Renal cortex interstitium (tissue), 11 donors: ENCODE data around the gene NAGA. TPM values are rescaled to one million over a fixed set of nuclear protein-coding genes. Genes with fewer than 3 reads are reported as not detected.
"Not testable (repeated sequence)": the region's sequence is repeated elsewhere in the genome, so short reads cannot be mapped to it uniquely, and the experiment has no call there.

ENCODE experiments used
- DNase-seq, 11 donors: peaks; one replicate each; pipeline ENCODE4 v3.0.0-alpha.2; 2013; ENCODE audit warnings: low read depth in 9 of 11, low spot score in 4 of 11; ENCODE audit errors: extremely low read depth in 1 of 11
- polyA plus RNA-seq, 3 donors: library from polyadenylated mRNA; unstranded; fragments of 120-200 nt; gene quantifications; one replicate each; pipeline ENCODE4 v1.2.1, GENCODE V29; 2013; ENCODE audit not compliant: insufficient read length in 3 of 3

Gene NAGA
- polyA plus RNA-seq, 3 donors, result 20.6 to 28.3 (median 26.3) TPM

DNA sequence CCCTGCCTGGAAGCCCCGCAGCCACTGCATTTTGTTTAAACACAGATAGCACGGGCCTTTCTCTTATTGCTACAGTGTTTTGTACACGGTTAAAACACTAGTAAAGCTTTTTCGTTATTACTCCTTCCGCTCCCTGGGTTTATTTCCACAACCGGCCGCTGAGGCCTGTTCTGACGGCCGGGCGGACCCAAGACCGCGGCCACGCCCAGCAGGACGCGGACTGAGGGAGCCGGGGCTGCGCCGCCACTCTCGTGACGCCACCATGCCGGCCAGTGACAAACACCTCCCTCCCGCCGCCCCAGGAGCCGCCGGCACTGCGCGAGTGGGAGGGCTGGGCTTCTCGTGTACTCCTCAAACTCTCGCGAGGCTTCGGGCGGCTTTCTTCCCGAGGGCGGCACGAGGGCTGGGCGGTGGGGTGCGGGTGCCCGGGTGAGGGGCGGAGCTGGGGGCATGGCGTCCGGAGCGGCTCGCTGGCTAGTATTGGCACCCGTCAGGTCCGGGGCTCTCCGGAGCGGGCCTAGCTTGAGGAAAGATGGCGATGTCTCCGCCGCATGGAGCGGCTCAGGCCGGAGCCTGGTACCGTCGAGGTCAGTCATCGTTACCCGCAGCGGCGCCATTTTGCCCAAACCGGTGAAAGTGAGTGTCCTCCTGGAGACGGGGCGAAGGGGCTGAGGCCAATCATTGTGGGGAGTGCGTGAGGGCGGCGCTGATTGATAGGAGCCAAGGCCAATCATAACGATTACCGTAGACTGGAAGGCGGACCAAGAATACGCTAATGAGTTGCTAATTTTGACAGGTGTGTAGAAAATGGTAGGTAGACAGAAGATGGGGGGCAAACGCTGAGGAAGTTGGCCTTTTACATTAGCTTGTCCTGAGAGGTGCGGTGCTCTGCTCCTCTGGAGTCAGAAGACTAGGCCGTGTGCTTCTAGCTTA lies 9.0 kb upstream of the NAGA start, which contains the start of gene SMDT1:
Gene SMDT1, plus strand, starts transcription at position 382 of the 933 bp plus-strand sequence. Its CDS starts 69 bp downstream, at position 451.
- peak; percentile 94 to 98 (median 98) for DNase-seq

DNA sequence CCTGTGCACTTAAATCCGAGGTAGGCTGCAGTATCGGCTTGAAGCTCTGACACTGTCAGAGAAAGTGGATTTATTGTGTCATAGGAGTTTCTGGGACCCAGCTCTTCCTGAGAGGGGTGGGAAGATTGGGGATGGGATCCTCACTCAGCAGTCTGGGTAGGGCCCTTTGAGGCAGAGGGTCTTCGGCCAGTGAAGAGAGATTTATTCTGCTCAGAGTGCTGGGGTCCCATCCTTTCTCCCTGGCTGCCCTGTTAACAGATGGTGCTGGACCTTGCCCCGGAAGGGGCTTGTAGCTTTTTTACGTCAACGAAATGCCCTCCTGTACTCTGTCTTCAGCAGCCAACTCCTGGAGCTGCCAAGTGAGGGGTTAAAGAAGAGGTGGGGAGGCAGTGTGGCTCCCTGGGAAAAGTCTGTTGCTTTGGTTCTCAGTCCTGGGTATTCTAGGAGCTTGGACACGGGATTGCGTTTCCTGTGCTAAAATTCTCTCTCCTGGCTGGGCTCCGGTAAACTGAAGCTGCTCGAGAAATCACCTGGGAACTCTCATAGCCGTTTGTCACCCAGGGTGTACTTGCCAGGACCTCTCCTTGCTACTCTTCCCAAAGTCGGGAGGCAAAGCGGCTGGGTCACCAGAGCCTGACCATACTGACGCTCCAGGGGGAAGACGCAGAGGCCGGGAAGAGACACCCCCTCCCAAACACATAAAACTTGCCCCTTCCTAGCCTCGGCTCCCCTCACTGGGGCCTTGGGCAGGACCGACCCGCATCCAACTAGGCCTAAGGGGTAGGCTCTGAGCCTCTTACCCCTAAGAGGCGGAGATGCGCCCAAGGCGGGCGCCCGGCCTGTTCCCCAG lies 8.1 kb upstream of the NAGA start:
- peak in 4 of 11 donors; percentile 21 to 30 (median 24) for DNase-seq

DNA sequence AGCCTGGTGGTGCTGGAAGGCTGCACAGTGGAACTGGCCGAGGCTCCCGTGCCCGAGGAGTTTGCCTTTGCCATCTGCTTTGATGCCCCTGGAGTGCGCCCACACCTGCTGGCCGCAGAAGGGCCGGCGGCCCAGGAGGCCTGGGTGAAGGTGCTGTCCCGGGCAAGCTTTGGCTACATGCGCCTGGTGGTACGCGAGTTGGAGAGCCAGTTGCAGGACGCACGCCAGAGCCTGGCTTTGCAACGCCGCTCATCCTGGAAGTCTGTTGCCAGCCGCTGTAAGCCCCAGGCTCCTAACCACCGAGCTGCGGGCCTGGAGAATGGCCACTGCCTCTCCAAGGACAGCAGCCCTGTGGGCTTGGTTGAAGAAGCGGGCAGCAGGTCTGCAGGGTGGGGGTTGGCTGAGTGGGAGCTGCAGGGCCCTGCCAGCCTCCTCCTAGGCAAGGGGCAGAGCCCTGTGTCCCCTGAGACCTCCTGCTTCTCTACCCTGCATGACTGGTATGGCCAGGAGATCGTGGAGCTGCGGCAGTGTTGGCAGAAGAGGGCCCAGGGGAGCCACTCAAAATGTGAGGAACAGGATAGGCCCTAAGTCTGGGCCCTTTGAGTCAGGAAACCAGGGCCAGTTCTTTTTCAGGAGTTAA lies 7.0 kb upstream of the NAGA start:
- no peak for DNase-seq

DNA sequence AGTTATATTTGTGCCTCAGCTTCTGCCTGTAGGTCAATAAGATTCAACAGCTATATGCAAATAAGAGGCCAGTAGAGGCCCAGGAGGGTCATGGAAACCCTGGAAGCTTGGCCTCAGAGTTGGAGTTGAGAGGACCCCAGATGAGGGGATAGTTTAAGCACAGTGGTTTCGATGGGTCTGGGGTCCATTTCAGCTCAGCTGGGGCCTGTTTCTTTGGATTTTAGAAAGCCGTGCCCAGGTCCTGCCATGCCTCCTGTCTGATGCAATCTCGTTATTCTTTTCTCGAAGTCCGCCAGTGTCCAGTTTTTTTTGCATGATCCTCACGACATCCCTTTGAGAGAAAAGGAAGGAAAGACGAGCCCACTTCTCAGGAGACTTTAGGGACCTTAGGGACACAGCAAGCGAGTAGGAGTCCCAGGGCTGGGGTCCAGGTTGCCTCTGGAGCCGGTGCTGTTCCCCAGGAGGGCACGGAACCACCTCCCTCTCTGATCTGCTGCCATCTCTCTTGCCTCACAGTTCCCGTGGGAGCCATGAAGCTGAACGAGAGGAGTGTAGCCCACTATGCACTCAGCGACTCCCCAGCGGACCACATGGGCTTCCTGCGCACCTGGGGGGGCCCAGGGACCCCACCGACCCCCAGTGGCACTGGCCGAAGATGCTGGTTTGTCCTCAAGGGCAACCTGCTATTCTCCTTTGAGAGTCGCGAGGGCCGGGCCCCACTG lies 6.3 kb upstream of the NAGA start:
- DNase-seq, result no peak

DNA sequence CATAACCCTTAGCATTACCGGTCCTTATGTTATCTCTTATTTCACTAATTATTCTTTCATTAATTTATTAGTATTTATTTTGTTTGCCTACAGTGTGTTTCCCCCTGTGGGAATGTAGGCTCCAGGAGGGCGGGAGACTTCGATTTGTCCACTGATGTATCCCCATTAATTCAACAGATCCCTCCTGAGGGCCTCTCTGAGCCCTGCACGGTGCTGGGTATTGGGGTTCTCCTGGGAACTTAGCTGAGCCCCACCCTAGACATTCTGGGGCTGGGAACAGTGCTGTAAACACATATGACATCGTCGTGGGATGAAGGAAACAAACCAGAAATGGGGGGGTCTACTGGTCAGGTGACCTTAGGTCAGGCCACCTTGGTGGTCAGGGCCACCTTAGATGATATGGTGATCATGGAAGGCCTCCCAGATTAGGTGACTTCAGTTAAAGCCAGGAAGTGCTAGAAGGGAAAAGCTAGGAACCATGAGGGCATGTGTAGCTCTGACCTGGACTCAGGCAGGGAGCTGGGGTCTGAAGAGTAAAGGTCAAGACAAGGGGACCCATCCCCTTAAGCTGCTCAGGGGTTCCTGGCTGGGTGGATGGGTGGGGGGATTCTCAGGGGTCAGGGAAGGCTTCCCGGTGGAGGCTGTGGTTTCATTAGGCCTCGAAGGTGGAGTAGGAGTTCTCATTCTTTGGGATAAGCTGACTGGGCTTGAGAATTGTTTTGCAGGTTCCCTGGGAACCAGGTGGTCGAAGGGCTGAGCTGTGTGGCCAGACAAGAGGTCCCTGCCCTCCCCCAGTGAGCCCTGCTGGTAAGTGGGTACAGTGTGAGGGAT lies 4.4 kb upstream of the NAGA start:
- DNase-seq, result no peak

DNA sequence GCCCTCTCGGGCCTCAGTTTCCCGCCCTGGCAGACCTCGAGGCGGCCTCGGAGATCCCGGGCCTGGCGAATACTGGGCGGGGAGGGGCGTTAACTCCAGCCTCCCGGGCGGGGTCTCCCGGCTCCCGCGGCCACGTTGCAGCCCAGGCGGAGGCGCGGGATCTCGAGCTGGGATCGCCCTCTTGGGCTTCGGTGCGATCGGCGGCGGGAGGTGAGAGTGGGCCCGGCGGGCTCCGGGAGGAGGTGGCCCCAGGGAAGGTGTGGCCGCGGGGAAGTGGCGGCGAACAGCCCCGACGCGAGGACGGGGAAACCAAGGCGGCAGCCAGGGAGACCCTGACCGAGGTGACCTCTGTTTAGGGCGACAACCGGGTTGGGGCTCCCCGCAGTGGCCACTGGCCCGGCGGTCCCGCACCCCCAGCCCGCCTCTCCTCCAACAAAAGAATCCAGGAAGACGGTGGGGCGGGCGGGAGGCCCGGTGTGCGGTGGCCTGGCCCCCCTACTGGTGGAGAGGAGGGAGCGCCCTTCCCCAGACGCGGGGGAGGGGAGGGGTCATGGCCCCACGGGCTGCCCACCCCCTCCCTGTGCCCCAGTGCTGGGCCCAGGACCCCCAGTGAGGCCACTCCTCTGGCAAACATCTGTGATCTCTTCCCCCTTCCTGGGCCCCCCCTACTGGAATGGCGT lies 3.7 kb upstream of the NAGA start, which contains the start of gene PHETA2:
Gene PHETA2, plus strand, starts transcription at position 117 of the 680 bp plus-strand sequence. CDS start 3,046 bp downstream, outside the sequence.
- DNase-seq, result peak in 4 of 11 donors; percentile 26 to 50 (median 40)

DNA sequence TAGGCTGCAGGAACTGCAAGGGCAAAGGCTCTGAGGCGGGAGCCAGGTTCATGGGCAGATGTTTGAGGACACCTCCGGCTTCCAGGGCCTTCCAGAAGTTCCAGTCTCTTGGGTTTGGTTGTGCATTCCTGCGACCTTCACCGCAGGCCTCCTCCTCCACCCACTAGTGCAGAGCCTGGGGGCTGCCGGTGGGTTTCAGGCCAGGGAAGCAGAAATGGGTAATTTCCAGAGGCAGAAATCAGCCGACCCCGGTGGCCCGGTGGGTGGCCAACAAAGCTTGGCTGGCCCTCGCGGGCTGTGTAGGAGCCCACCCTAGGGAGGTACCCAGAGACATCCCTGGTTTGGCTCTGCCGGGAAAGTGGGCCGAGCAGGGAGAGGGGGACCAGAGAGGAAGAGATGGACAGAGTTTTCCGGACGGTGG lies 3.0 kb upstream of the NAGA start:
- no peak for DNase-seq

DNA sequence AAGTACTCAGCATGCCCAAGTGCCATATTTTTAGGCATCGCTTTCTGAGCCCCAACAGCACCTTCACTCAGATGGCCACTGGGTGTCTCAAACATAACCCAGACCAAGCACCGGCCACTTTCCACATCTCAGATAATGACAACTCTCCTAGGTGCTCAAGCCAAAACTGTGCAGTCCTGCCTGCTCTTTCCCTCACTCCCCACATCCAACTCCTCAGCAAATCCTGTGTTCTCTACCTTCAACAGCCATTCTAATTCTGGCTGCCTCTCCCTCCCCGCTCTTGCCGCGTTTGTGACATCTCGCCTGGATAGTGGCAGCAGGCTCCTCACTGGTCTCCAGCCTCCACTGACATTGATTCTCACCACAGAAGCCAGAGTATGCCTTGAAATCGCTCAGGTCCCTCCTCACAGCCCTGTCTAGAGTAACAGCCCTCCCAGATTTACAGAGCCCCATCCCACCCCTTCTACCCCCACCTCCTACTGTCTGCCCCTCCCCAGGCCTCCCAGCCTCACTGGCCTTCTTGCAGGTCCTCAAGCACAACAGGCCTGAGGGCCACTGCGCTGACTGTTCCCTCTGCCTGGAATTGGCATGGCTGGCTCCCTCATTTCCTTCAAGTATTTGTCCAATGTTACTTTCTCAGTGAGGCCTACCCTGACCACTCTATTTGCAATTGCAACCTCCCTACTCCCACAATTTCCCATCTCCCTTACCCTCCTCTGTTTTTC lies 2.2 kb upstream of the NAGA start:
- DNase-seq, result no peak

DNA sequence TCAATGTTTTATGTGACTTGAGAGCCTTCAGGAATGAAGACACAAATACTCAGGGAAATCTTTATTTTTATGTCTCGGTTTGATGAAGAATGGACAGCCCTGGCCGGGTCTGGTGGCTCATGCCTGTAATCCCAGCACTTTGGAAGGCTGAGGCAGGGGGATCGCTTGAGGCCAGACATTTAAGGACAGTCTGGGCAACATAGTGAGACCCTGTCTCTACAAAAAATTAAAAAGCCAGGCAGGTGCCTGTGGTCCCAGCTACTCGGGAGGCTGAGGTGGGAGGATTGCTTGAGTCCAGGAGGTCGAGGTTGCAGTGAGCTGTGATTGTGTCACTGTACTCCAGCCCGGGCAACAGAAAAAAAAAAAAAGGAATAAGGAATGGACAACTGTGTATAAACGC lies 896 bp upstream of the NAGA start:
- not testable (repeated sequence) for DNase-seq

DNA sequence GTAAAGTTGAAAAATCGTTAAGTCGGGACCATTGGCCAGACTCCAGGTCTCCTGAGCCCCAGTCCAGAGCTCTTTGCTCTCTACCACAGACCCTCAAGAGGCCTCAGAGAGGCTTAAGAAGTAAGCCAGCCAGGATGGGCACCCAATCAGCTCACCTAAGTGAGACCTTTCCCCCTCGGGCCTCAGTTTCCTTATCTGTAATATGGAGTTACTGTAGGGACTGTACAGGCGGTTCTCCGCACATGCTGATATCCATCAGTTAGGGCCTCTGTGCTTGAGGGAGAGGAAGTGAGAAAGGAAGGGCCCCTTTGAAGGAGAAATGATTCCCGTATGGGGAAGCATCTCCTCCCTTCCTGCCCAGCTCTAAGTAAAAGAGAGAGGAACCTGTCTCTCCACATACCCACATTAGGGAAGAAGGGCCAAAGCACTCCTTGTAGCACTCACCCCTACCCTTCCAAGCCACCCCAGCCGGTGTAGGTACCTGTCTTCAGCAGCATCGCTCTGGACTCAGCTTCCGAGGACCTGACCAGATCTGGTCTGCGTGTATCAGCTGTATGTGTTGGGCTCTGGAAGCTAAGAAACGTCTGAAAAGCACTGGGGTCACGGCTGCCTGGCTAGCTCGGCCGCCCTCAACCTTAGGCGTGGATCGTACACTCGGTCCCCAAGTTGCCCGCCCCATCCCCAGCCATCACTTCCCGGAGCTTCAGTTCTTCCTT lies 653 bp downstream of the NAGA start:
- DNase-seq, result no peak

DNA sequence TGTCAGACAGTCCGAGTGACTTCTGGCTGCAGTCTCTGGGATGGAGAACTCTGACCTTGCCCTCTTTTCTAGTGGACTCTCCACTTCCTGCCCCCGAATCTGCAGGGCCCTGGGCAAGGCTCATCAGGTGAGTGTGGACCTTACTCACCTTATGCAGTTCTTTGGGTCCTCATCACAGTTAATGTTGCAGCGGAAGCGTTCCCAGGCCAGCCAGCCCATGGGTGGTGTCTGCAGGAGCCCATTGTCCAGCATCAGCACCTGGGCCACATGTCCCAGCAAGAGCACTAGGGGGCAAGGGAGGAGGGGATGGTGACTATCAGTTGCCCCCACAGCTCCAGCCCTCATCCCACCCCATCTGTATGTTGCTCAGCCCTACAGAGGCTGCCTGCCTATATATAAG lies 2.3 kb downstream of the NAGA start:
- no peak for DNase-seq

DNA sequence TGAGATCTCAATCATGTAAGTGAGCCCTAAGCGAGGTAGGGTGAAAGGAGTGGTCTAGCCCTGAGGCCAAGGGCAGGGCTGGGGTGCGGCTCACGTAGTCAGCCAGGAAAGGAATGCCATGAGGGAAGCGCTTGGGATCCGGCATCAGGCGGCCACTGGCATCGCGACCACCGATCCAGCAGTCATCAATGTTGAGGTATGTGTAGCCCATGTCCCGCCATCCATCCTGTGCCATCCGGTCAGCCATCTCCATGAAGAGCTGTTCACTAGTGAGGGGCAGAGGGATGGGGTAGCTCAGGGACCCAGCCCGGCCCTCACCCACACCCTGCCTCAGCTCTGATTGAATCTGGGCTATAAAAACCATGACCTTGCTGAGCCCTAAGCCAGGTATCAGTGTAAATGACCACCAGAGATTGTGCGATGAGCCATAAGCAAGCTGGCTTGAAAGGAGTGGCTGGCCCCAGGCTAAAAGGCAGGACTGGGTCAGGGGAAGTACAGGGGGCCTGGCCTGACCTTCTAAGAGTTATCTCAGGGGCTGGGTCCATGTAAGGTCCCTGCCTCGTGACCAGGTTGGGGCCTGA lies 2.9 kb downstream of the NAGA start:
- DNase-seq, result no peak

DNA sequence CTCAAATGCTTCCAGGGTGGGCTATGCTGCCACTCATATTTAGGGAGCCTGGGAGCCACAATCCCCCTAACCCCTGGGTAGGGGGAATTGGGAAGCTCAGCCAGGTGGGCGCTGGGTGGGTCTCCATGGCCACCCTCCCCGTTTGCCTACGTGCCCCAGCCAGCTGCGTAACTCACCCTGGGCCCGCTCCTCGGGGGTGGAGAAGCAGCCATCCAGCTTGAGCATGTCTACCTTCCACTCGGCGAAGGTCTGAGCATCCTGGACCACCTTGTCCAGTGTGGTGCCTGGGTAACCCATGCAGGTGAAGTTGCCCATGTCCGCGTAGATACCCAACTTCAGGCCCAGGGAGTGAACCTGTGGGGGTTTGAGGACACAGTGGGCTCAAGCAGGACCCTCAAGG lies 3.7 kb downstream of the NAGA start:
- DNase-seq, result no peak

DNA sequence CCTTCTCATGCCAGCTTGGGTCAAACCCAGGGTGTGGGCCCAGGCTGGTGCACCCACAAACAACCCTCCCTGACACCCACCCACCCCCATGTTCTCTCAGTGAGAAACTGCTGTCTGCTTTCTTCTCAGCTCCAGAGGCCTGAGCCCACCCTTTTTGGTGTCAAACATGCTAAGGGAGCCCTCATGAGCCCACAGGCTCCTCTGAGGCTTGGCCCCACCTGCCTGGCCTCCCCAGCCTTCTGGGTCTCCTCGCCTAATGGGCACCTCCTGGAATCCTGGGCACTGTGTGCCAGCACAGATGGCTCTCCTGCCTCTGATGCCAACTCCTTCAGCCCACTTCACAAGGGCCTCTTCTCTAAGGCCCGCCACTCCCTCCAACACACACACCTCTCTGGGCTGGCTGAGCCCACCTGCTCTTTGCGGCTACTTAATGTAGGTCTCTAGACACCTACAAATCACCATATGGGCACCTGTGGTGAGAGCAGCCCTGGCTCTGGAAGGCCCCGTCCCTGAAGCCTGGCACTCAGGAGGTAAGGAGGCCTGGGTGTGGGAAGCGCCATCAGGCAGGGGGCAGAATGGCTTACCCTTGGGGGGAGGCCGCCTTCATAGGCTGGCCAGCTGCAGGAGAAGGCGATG lies 4.4 kb downstream of the NAGA start:
- DNase-seq, result no peak

DNA sequence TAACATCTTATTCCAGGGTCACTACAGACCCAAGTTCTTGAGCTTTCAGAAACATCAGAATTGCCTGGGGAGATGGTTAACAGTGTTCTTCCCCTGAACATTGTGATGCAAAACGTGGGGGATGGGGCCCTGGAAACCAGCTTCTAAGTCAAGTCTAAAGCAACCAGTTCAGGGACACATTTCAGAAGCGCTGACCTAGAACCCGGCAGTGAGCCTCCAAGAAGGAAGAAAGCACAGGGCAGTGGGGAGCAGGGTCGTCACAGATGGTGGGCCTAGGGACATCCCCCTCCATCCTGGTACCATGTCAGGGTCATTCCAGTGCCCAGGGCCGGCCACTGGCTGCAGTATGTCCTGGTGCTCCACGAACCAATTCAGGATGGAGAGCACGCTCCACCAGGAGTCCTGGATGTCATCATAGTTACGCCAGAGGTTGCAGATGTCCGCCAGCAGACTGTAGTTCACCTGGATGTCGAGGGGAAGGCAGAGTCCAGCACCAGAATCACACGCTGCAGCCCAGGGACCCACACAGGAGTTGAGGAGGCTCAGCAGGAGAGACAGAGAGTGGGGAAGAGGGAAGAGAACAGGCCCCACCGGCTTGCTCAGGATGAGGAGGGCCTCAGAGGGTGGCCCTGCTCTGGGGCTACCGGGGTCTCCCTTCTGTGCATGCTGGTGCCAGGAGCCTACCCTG lies 5.0 kb downstream of the NAGA start:
- DNase-seq, result no peak
